WERI-Rb-1 (cell line): ENCODE measurements around the gene CLEC2L.

Source experiments
- DNase-seq: peaks from one replicate; pipeline ENCODE4 v3.0.0-alpha.2; 2020
- H3K27ac ChIP-seq: fragments of 250-450 bp; sonication (Bioruptor Pico); 2 replicates; pipeline ENCODE4 v1.5.1; 2020; ENCODE audit warnings: mild to moderate bottlenecking, moderate library complexity
- H3K27me3 ChIP-seq: fragments of 250-450 bp; sonication (Bioruptor Pico); 2 replicates; pipeline ENCODE4 v1.5.1; 2021; ENCODE audit warnings: mild to moderate bottlenecking, low read depth, moderate library complexity; ENCODE audit not compliant: insufficient read depth, severe bottlenecking
- H3K36me3 ChIP-seq: fragments of 250-450 bp; sonication (Bioruptor Pico); 2 replicates; pipeline ENCODE4 v1.5.1; 2020; ENCODE audit warnings: mild to moderate bottlenecking, moderate library complexity
- H3K4me3 ChIP-seq: 2 replicates; pipeline ENCODE4 v1.5.1; 2011; ENCODE audit warnings: low read depth, mild to moderate bottlenecking, control low read depth, low read length
- H3K9me3 ChIP-seq: fragments of 250-450 bp; sonication (Bioruptor Pico); 2 replicates; pipeline ENCODE4 v1.5.1; 2021; ENCODE audit warnings: mild to moderate bottlenecking, moderate library complexity; ENCODE audit not compliant: severe bottlenecking
- TF ChIP-seq, protein P1 (sequence below): IDR thresholded peaks from 2 replicates; pipeline ENCODE4 v1.5.1; 2011; ENCODE audit warnings: low read depth, mild to moderate bottlenecking, control low read depth, inconsistent platforms, low read length

CLEC2L gene

GRCh38 chr7:139567647-139568345, 44.3 kb downstream of the CLEC2L start:
- TF ChIP-seq, protein P1, sequence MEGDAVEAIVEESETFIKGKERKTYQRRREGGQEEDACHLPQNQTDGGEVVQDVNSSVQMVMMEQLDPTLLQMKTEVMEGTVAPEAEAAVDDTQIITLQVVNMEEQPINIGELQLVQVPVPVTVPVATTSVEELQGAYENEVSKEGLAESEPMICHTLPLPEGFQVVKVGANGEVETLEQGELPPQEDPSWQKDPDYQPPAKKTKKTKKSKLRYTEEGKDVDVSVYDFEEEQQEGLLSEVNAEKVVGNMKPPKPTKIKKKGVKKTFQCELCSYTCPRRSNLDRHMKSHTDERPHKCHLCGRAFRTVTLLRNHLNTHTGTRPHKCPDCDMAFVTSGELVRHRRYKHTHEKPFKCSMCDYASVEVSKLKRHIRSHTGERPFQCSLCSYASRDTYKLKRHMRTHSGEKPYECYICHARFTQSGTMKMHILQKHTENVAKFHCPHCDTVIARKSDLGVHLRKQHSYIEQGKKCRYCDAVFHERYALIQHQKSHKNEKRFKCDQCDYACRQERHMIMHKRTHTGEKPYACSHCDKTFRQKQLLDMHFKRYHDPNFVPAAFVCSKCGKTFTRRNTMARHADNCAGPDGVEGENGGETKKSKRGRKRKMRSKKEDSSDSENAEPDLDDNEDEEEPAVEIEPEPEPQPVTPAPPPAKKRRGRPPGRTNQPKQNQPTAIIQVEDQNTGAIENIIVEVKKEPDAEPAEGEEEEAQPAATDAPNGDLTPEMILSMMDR = no peak
- Histone ChIP-seq H3K36me3 (peaks cover 6% of the 10 kb centered on the region), H3K27ac (no peak overlapping the region), H3K27me3 (no peaks in the 10 kb centered on the region), H3K4me3 (no peak overlapping the region), H3K9me3 (no peaks in the 10 kb centered on the region)
- DNase-seq = no peak

DNA sequence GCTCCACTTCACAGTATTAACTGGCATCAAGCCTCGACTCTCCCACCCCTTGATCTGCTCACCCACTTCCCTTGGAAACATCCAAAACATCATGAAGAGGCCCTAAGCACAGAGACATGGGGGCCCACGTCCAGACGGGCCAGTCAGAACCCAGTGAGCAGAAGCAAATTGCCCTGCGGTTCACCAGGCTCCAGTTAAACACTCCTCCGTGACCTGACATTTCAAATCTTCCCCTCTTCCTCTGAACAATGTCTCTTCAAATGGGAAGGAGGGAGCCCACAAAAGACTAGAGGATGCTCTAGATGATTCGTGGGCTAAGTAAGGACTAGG, 44.8 kb downstream of the CLEC2L start:
- TF ChIP-seq, protein P1 = no peak
- Histone ChIP-seq H3K4me3 (no peak overlapping the region), H3K27ac (no peak overlapping the region), H3K36me3 (peaks cover 8% of the 10 kb centered on the region), H3K9me3 (no peaks in the 10 kb centered on the region), H3K27me3 (no peaks in the 10 kb centered on the region)
- DNase-seq = no peak

DNA sequence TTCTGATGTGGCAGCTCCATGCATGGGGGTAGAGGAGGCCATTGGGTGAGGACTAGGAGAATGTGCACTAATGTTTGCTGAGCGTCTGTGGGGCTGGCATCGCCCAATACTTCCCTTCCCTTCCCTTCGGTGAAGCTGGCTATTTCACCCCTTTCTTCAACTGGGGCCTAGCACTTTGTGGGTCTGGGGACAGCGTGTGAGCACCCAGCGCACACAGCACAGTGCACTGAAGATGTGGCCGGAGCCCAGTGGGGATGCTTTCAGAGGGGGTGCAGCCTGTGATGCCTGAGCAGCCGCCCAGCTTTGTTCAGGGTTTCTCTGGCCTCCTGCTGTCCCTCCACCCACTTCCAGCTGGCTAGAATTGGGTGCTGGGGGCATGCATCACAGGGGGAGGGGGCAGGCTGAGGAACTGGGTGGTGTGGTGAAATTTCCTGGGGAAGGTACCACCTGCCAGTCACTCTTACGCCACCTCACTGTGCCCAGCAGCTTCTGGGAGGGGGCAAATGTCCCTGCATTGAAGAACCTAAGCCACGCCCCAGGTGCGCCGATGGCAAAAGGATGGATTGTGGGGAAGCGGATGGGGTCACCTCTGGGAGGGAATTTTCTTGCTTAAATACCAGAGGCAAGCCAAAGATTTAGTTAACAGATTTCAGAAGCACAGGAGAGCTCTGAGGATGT, 45.5 kb downstream of the CLEC2L start:
- TF ChIP-seq, protein P1 = no peak
- Histone ChIP-seq H3K4me3 (no peak overlapping the region), H3K27ac (no peak overlapping the region), H3K9me3 (no peaks in the 10 kb centered on the region), H3K27me3 (no peaks in the 10 kb centered on the region), H3K36me3 (peaks cover 11% of the 10 kb centered on the region)
- no peak for DNase-seq

- DNase-seq = no peak
- H3K4me3 ChIP-seq = no peak overlapping the region
- TF ChIP-seq, protein P1 = no peak
- peaks cover 22% of the 10 kb centered on the region for H3K36me3 ChIP-seq
- no peak overlapping the region for H3K27ac ChIP-seq
- no peaks in the 10 kb centered on the region for H3K27me3 ChIP-seq
- H3K9me3 ChIP-seq = no peaks in the 10 kb centered on the region
Observed at GRCh38 chr7:139570119-139570518, 46.6 kb downstream of the CLEC2L start.

DNA sequence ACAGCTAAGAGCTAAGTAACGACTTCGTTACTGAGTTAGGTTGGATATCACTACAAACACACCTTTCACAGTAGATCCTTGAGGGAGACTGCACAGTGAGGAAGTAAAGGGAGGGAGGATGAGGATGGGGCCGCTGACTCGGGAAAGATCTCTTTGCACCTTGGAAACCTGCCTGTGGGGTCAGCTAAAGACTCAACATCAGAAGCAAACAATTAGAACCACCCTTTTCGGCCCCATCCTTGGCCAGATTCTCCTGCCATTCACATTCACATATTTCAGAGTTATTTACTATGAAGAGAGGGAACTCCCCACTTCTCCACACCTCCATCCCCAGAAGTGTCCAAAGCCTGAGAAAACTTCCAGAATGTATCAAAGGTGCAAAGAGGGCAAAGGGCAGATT, 47.1 kb downstream of the CLEC2L start:
- Histone ChIP-seq H3K36me3 (peaks cover 27% of the 10 kb centered on the region), H3K27ac (no peak overlapping the region), H3K27me3 (no peaks in the 10 kb centered on the region), H3K4me3 (no peak overlapping the region), H3K9me3 (no peaks in the 10 kb centered on the region)
- DNase-seq = no peak
- TF ChIP-seq, protein P1 = no peak
